ENCODE measurements around the gene RRN3.
"Not testable (repeated sequence)": the region's sequence is repeated elsewhere in the genome, so short reads cannot be mapped to it uniquely, and the experiment has no call there.

The RRN3 gene

GRCh38 chr16:15025234-15025951, 68.7 kb downstream of the RRN3 start:
- not testable (repeated sequence) for DNase-seq

- DNase-seq = not testable (repeated sequence)
These were observed 69.2 kb downstream of the RRN3 start for GRCh38 chr16:15024858-15025199.

GRCh38 chr16:15023381-15024077, 70.5 kb downstream of the RRN3 start:
- not testable (repeated sequence) for DNase-seq

GRCh38 chr16:15022194-15022593, 71.9 kb downstream of the RRN3 start:
- DNase-seq = peak; percentile 79

- not testable (repeated sequence) for DNase-seq
These were observed 72.6 kb downstream of the RRN3 start for GRCh38 chr16:15021429-15021828.

- not testable (repeated sequence) for DNase-seq
These were observed 77.0 kb downstream of the RRN3 start for GRCh38 chr16:15016951-15017580.

GRCh38 chr16:15016354-15016753, 77.7 kb downstream of the RRN3 start:
- DNase-seq = not testable (repeated sequence)

GRCh38 chr16:15015671-15016070, 78.4 kb downstream of the RRN3 start:
- DNase-seq = not testable (repeated sequence)

GRCh38 chr16:15012941-15013340, 81.1 kb downstream of the RRN3 start:
- DNase-seq = not testable (repeated sequence)
